Endothelial cell of umbilical vein (primary cell): Measurements from ENCODE around the gene RAMP3. TPM values are rescaled to one million over a fixed set of nuclear protein-coding genes. Genes with fewer than 3 reads are reported as not detected.

Experiments
- BruUV-seq: library from RNA; stranded (reverse); fragments of 400-500 nt; replicated peaks from 2 replicates; lab custom pipeline; 2021; lab: Mats Ljungman, UMichigan
- CTCF ChIA-PET: fragments of 300-600, 350-600 bp; sonication (Branson Sonifier 250); formaldehyde crosslinking; loops from one replicate; lab custom pipeline; 2021; ENCODE audit warnings: antibody characterized with exemption, inconsistent platforms; lab: Charles Lee
- POLR2A ChIA-PET: fragments of 300-600, 350-600 bp; sonication (Branson Sonifier 250); formaldehyde crosslinking; loops from one replicate; lab custom pipeline; 2021; ENCODE audit warnings: antibody characterized with exemption, inconsistent platforms; lab: Charles Lee
- DNase-seq: peaks from one replicate; pipeline ENCODE4 v3.0.0-alpha.2; 2011; ENCODE audit warnings: low read depth, low spot score
- FAIRE-seq: peaks from 2 replicates; lab custom pipeline; 2011; peaks lifted over from hg19 to GRCh38; lab: Jason Lieb, UNC
- H2AFZ ChIP-seq: 2 replicates; pipeline ENCODE4 v1.6.0; 2012; ENCODE audit warnings: low read depth, low read length, control low read depth, inconsistent platforms
- H3K27ac ChIP-seq: 2 replicates; pipeline ENCODE4 v1.5.1; 2011; ENCODE audit warnings: low read depth, mild to moderate bottlenecking, control low read depth, low read length, moderate library complexity; ENCODE audit not compliant: insufficient read depth
- H3K27me3 ChIP-seq, 2 experiments: 2 replicates each; pipeline versions ENCODE4 v1.6.0 to v1.6.1; 2011; ENCODE audit warnings: low read length in 2 of 2, mixed read lengths in 1 of 2; ENCODE audit not compliant: control insufficient read depth in 2 of 2, insufficient read depth in 2 of 2
- H3K36me3 ChIP-seq, 2 experiments: 2 replicates in 1 of 2; 3 replicates in 1 of 2; pipeline ENCODE4 v1.5.1; 2011; ENCODE audit warnings: low read length in 2 of 2, mild to moderate bottlenecking in 1 of 2, moderate library complexity in 1 of 2; ENCODE audit not compliant: control insufficient read depth in 2 of 2, insufficient read depth in 2 of 2; ENCODE audit errors: extremely low read depth in 1 of 2
- H3K4me1 ChIP-seq: 3 replicates; pipeline ENCODE4 v1.5.1; 2011; ENCODE audit warnings: mild to moderate bottlenecking, low read length; ENCODE audit not compliant: control insufficient read depth, insufficient read depth; ENCODE audit errors: extremely low read depth
- H3K4me2 ChIP-seq: 2 replicates; pipeline ENCODE4 v1.6.1; 2011; ENCODE audit warnings: low read length, control low read depth, mixed read lengths; ENCODE audit not compliant: insufficient read depth
- H3K4me3 ChIP-seq, 3 experiments: fragments of 200-600 bp in 1 of 3; sonication (generic), shearing (Covaris generic) in 1 of 3; replicated peaks in 1 of 3; 2 replicates each; pipeline ENCODE4 v1.5.1; 2011 to 2016; ENCODE audit warnings: control low read depth in 3 of 3, low read length in 3 of 3, mild to moderate bottlenecking in 2 of 3, inconsistent platforms in 1 of 3, low read depth in 1 of 3, moderate library complexity in 1 of 3; ENCODE audit not compliant: insufficient read depth in 1 of 3
- H3K79me2 ChIP-seq: 2 replicates; pipeline ENCODE4 v1.6.0; 2012; ENCODE audit warnings: low read length, inconsistent platforms; ENCODE audit not compliant: control insufficient read depth, insufficient read depth
- H3K9ac ChIP-seq: replicated peaks from 2 replicates; pipeline ENCODE3; 2011; ENCODE audit warnings: low read length, control low read depth; ENCODE audit not compliant: insufficient read depth; ENCODE audit errors: extremely low read depth
- H3K9me1 ChIP-seq: replicated peaks from 3 replicates; pipeline ENCODE4 v1.6.0; 2011; ENCODE audit warnings: mild to moderate bottlenecking, low read length; ENCODE audit not compliant: control insufficient read depth, insufficient read depth; ENCODE audit errors: extremely low read depth
- H3K9me3 ChIP-seq: replicated peaks from 2 replicates; pipeline ENCODE4 v1.5.1; 2012; ENCODE audit warnings: low read length, inconsistent platforms; ENCODE audit not compliant: control insufficient read depth, insufficient read depth
- H4K20me1 ChIP-seq: replicated peaks from 2 replicates; pipeline ENCODE3; 2011; ENCODE audit warnings: mild to moderate bottlenecking, low read length; ENCODE audit not compliant: control insufficient read depth, insufficient read depth; ENCODE audit errors: extremely low read depth
- CTCF ChIP-seq, 2 donors: IDR thresholded peaks; 1 replicate in 1 of 2; 2 replicates in 1 of 2; pipeline ENCODE4 v1.5.1; 2011; ENCODE audit warnings: low read length in 2 of 2, mild to moderate bottlenecking in 2 of 2, moderate library complexity in 2 of 2, control low read depth in 1 of 2, inconsistent platforms in 1 of 2, low read depth in 1 of 2; ENCODE audit not compliant: insufficient read depth in 1 of 2; ENCODE audit errors: extremely low read depth in 1 of 2
- EZH2 ChIP-seq: IDR thresholded peaks from 2 replicates; pipeline ENCODE4 v1.6.1; 2012; ENCODE audit warnings: borderline replicate concordance, low read depth, mild to moderate bottlenecking, moderate library complexity, low read length, inconsistent platforms; ENCODE audit not compliant: severe bottlenecking
- FOS ChIP-seq: IDR thresholded peaks from 2 replicates; pipeline ENCODE4 v1.6.1; 2011; ENCODE audit warnings: mild to moderate bottlenecking, low read length, moderate library complexity, borderline replicate concordance; ENCODE audit not compliant: insufficient read depth
- GATA2 ChIP-seq: IDR thresholded peaks from 2 replicates; pipeline ENCODE4 v1.7.0; 2011; ENCODE audit warnings: low read depth, mild to moderate bottlenecking, moderate library complexity, mixed read lengths, low read length; ENCODE audit not compliant: insufficient read length, insufficient read depth
- MAX ChIP-seq: IDR thresholded peaks from 2 replicates; pipeline ENCODE4 v1.6.1; 2011; ENCODE audit not compliant: insufficient read depth, insufficient read length
- MYC ChIP-seq: IDR thresholded peaks from one replicate; pipeline ENCODE4 v1.6.1; 2011; ENCODE audit warnings: mild to moderate bottlenecking, low read depth, low read length
- dilution Hi-C: fragments of 300-500 bp; cut with MboI; formaldehyde crosslinking; loops from one replicate; pipeline ENCODE4 v1.15.0; 2019; ENCODE audit warnings: low sequenced_read_pairs; ENCODE audit not compliant: extremely low pct_ligation_motif_present
- intact Hi-C: fragments of 100-400 bp; cut with micrococcal nuclease; formaldehyde crosslinking; loops from one replicate; pipeline ENCODE4 v1.10.0; 2022
- polyA plus RNA-seq, 4 experiments: library from polyadenylated mRNA; depleted of rRNA in 3 of 4; stranded (reverse) in 3 of 4; unstranded in 1 of 4; fragments of >200 nt; gene quantifications; 2 replicates each; pipeline versions ENCODE4 v1.2.1 to v1.2.3, GENCODE V29; 2011 to 2012; ENCODE audit warnings: missing spikeins in 1 of 4
- total RNA-seq: library from RNA; stranded (reverse); gene quantifications from 2 replicates; pipeline ENCODE4 v1.2.3, GENCODE V29; 2021

RAMP3 gene
- total and polyA plus RNA-seq, 2 donors (not counting 3 experiments of a cell fraction or from before 2014, with no cell fraction given): not detected

- Histone ChIP-seq H2AFZ (no peak overlapping the region), H3K9ac (no peak overlapping the region), H3K4me1 (no peaks in the 10 kb centered on the region), H3K4me3 (no peak overlapping the region), H4K20me1 (no peaks in the 10 kb centered on the region), H3K27ac (no peak overlapping the region), H3K4me2 (no peak overlapping the region), H3K79me2 (no peaks in the 10 kb centered on the region), H3K9me1 (no peaks in the 10 kb centered on the region), H3K9me3 (no peaks in the 10 kb centered on the region), H3K27me3 (no peaks in the 10 kb centered on the region), H3K36me3 (no peaks in the 10 kb centered on the region)
- no TSS peak for BruUV-seq
- CTCF ChIA-PET: interaction anchor here (1.2 to 2.2 kb wide), 2 partner anchors 9 to 40 kb away, joined by 3 to 5 read pairs; no protein-coding TSS in a partner anchor
- dilution Hi-C loops: no loop called here
- intact Hi-C loops: no loop called here
- TF ChIP-seq MYC (no peak), GATA2 (no peak), EZH2 (no peak)
- DNase-seq (no peak), FAIRE-seq (no peak)
- POLR2A ChIA-PET: no interaction called here
Measured at GRCh38 chr7:45220846-45221618, 63.4 kb downstream of the RAMP3 start.

GRCh38 chr7:45221896-45222604, 64.5 kb downstream of the RAMP3 start:
- intact Hi-C loops: no loop called here
- dilution Hi-C loops: no loop called here
- ChIA-PET POLR2A (no interaction called here), CTCF (interaction anchor here (2.2 kb wide), 1 partner anchor 8 kb away, joined by 5 read pairs; no protein-coding TSS in a partner anchor)
- H3K9me1 ChIP-seq: no peaks in the 10 kb centered on the region
- no peak overlapping the region for H2AFZ ChIP-seq
- H3K4me3 ChIP-seq: no peak overlapping the region
- H3K4me1 ChIP-seq: no peaks in the 10 kb centered on the region
- no peak for DNase-seq
- no peaks in the 10 kb centered on the region for H3K9me3 ChIP-seq
- H3K9ac ChIP-seq: no peak overlapping the region
- H4K20me1 ChIP-seq: no peaks in the 10 kb centered on the region
- H3K79me2 ChIP-seq: no peaks in the 10 kb centered on the region
- FAIRE-seq: no peak
- H3K36me3 ChIP-seq: no peaks in the 10 kb centered on the region
- no TSS peak for BruUV-seq
- H3K27ac ChIP-seq: no peak overlapping the region
- H3K27me3 ChIP-seq: no peaks in the 10 kb centered on the region
- TF ChIP-seq FOS: no peak
- TF ChIP-seq EZH2: no peak
- TF ChIP-seq MAX: no peak
- no peak for TF ChIP-seq CTCF (IDR thresholded peaks at IDR 0.05; ENCODE audit: extremely low read depth in 1 of 2, insufficient read depth in 1 of 2, low read depth in 1 of 2, low read length in 2 of 2)
- no peak for TF ChIP-seq GATA2
- TF ChIP-seq MYC: no peak
- no peak overlapping the region for H3K4me2 ChIP-seq
